OCI-M2 (cell line): ENCODE data around the gene MPZL2.

Source experiments
- DNase-seq: peaks from one replicate; lab custom pipeline; 2025; ENCODE audit not compliant: unreplicated experiment; lab: John Stamatoyannopoulos, UW

The MPZL2 gene

DNA sequence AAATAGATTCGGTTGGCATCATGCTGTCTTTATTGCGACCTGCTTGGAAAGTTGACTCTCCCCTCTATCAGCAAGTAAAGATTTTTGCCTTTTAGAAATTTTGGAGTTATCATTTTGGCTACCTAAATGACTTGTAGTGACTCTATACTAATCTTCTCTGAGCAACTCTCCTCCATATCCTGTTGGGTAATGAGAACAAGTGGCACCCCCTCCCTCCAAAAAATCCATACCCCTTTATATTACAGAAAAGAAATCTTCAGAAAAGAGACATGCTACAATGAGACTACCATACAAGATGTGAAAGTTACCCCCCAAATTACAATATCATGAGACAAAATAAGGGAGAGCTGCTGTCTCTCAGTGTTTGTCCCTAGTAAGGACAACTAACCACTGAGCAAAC is 40.5 kb downstream of the MPZL2 start:
- no peak for DNase-seq

DNA sequence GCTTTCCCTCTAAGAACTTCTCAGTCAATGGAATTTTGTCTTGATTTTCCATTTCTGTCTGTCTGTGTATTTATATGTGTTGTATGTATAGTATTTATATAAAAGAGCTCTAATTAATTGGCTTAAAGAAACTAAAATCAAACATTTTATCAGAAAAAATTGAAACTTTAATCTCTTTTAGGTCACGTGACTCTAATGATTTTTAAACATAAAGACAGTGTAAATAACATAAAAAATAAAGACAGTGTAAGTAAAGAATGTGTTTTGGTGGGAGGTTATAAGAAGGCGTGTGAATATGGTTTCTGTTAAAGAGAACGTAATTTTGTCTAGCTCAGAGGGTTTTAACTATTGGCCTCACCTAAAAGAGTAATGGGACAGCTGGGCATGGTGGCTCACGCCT is 41.7 kb downstream of the MPZL2 start:
- no peak for DNase-seq

GRCh38 chr11:118221419-118221818 is 42.7 kb downstream of the MPZL2 start:
- no peak for DNase-seq

GRCh38 chr11:118219732-118220131 is 44.4 kb downstream of the MPZL2 start:
- DNase-seq, result no peak

DNA sequence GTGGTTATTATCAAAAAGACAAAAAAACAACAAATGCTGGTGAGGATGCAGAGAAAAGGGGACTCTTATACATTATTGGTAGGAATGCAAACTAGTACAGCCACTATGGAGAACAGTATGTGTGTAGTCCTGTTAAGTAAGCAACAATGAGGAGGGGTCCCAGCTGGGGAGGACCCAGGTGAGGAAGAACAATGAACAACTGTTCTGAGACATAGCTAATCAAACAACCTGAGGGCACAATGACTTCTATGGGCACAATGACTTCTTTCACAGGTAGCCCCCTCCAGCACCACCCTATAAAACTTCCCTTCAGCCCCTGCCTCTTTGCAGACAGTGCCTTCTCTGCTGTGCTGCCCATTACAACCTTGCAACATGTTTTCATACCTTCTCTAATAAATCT is 44.9 kb downstream of the MPZL2 start:
- no peak for DNase-seq

GRCh38 chr11:118217575-118217974 is 46.5 kb downstream of the MPZL2 start:
- no peak for DNase-seq

- DNase-seq, result no peak
These were observed 47.2 kb downstream of the MPZL2 start for GRCh38 chr11:118216621-118217481.

GRCh38 chr11:118215765-118216164 is 48.3 kb downstream of the MPZL2 start:
- no peak for DNase-seq

DNA sequence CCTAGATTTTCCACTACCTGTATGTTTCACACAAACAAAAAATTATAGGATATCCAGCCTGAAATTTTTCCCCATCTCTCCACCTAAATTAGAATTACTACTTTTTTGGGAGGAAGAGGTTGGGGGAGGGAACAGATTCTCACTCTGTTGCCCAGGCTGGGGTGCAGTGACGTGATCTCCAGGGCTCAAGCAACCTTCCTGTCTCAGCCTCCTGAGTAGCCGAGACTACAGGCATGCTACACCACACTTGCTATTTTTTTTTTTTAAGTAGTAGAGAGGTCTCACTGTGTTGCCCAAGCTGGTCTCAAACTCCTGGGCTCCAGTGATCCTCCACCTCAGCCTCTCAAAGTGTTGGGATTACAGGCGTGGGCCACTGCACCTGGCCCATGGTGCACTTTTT is 48.8 kb downstream of the MPZL2 start:
- DNase-seq, result no peak

GRCh38 chr11:118214210-118214914 is 49.7 kb downstream of the MPZL2 start:
- DNase-seq, result no peak

- no peak for DNase-seq
These were observed 50.3 kb downstream of the MPZL2 start for GRCh38 chr11:118213781-118214180.

- no peak for DNase-seq
These were observed 50.9 kb downstream of the MPZL2 start for GRCh38 chr11:118213201-118213600.

DNA sequence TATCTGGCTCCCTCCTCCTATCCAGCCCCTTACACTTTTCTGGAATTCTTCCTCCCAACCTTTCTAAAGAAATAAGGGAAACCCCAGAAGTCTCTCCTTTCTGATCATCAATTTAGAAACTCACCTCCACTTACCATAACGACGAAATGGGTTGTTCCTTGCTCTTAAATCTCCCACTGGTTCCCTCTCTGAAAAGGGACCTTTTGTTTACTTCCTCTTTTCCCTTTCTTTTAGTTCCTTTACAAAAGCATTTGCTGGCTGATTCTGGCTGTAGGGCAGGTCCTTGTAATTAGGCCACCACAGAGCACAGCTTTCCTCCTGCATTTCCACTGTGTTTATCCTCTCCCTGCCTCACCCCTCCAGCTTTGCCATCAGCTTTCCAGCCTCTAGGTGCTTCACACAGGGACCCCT is 51.3 kb downstream of the MPZL2 start:
- no peak for DNase-seq

DNA sequence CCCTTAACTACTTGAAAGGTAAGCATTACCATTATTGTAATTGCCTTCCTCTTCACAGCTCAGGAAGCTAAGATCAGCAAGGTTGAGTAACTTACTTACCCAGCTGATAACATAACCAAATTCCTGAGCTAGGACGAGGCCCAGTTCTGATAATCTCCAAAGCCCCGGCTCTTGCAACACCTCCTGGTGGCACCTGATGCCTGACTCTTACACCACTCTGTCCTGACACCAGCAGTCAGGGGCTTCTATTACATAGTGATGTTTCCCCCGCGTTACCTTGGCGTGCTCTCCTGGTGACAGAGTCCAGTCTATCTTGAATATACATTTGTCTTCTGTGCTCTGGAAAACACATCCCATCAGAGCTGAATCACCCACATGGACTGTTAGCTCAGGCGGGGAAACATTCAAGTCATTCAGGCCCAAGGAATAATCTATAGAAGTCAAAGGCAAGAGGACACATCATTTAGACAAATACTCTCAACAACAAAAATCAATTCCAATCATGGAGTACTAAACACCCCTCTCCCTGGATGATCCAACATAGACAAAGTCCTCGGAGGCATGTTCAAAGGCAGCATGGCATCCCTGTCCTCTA is 51.9 kb downstream of the MPZL2 start:
- no peak for DNase-seq

- DNase-seq, result no peak
These were observed 53.1 kb downstream of the MPZL2 start for GRCh38 chr11:118211006-118211405.

GRCh38 chr11:118210323-118210722 is 53.8 kb downstream of the MPZL2 start:
- DNase-seq, result no peak

DNA sequence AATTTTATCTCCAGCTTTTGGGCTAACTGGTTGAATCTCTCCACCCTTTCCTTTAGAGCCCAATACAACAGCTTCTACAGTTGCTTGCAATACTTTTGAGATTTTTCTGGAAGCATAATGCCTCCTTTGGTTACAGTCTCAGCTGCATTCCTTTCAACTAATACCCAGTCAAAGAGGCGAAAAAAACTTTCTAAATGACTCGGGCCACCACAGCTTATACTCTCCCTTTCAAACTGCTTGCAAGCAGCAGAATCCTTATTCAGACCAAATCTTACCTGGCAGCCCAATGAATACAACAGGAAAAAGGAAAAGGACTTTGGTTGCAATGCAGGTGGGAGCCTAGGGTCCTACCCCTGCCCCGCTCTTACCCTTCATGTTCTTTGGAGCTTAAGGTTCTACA is 55.1 kb downstream of the MPZL2 start:
- DNase-seq, result no peak

GRCh38 chr11:118207079-118207478 is 57.0 kb downstream of the MPZL2 start:
- DNase-seq, result no peak

GRCh38 chr11:118206391-118207031 is 57.6 kb downstream of the MPZL2 start:
- no peak for DNase-seq

DNA sequence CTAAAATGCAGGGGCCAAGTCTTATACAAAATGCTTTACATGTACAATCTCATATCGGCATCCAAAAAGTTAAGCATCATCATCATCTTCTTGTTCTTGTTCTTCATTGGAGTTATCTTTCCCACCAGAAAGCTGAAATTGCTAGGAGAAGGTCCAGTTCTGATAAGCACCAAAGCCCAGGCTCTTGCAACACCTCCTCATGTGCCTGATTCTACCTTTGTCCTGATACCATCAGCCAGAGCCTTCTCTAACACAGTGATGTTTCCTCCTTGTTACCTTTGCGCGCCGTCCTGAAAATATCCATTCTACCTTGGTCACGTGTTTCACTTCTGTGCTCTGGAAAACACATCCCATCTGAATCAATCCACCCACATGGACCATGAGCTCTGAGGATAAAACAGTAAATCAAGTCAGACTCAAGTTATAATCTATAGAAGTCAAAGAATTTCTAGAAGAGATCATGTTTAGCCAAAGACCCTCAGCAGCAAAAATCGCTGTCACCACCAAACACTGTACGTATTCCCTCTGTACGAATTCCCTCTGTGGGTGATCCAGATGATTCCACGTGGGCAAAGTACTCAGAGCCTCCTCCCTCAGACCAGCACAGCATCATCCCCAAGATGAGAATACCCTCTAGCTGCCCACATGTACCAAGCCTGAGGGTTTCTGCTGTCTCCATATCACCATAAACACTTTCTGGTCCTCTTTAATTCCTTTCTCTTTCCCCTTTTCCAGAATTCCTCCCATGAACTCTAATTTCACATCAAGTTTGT is 58.3 kb downstream of the MPZL2 start:
- DNase-seq, result no peak
